Body of pancreas (tissue), 4 donors: ENCODE results near the gene PROZ.

ENCODE experiments used
- CTCF ChIP-seq, 7 experiments: fragments of 450-650 bp in 4 of 7; fragments of 200-600 bp in 3 of 7; sonication (generic) in 3 of 7; IDR thresholded peaks; one replicate each; pipeline ENCODE4 v1.5.1; 2016 to 2019; ENCODE audit warnings: antibody characterized with exemption in 7 of 7
- POLR2A ChIP-seq, 3 donors: fragments of 450-650 bp; IDR thresholded peaks; one replicate each; pipeline ENCODE4 v1.6.1; 2016; ENCODE audit warnings: antibody characterized with exemption in 3 of 3, mild to moderate bottlenecking in 2 of 3

GRCh38 chr13:113216254-113217048 is 58.0 kb downstream of the PROZ start:
- TF ChIP-seq CTCF (IDR thresholded peaks at IDR 0.05), result no peak
- no peak for TF ChIP-seq POLR2A (IDR thresholded peaks at IDR 0.05)
